NCI-H526 treated with DMSO at 0.1 percent for 48 hours (cell line): ENCODE measurements around the gene PRLR.
"Not testable (repeated sequence)": the region's sequence is repeated elsewhere in the genome, so short reads cannot be mapped to it uniquely, and the experiment has no call there.

Experiments used
- DNase-seq: peaks from one replicate; lab custom pipeline; 2025; lab: John Stamatoyannopoulos, UW

Gene PRLR

GRCh38 chr5:35230038-35230611, at the start of gene PRLR:
Gene PRLR, minus strand, starts transcription at chr5:35230487. Its CDS starts 140,867 bp downstream, at chr5:35089620.
- peak; percentile 39 for DNase-seq

DNA sequence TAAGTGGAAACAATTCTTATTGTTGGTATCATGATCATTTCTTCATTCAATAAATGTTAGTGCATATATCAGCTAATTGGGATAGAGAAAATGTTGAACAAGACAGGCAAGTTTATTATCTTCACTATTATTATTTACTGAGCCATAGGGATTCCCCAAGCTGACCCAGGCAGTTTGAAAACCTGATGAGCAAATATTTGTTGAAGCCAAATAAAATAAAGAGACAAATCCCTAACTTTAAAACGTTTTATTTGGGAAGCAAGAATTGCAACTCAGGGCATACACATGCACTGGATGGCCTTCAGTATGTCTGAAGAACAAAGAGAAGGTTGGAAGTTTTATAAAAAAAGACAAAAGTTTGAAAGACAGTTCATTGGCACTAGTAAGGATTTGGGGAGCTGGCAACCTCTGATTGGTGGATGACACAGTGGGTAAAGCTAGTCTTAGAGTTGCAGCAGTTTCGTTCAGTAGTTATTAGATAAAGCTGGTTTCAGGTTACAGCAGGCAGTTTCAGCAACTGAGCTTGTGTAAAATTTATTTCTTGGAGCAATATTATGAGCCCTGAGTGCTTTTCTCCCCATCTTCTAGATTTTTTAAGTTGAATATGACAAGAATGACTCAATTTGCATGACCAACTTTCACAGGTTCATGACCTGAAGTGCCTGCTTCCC, 44.7 kb upstream of the PRLR start:
- no peak for DNase-seq

- DNase-seq: no peak
Measured at GRCh38 chr5:35269006-35269405, 38.7 kb upstream of the PRLR start.

DNA sequence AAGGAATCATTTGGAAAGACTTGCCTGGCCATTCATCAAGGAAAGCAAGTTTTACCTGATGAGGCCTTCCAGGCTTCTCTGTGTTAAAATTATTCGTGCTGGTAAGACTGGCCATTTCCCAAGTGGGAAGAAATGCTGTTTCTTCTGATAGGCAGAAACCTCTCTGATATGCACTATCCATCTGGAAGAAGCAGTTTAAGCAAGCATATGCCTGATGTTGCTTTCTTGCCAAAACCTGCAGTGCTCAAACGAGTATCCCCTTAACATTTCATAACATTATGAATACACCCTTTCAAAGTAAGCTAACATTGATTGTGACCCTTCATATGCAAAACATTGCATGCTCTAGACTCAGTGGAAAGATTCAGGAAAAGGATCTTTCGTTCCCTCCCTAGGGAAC, 36.0 kb upstream of the PRLR start:
- DNase-seq: no peak

DNA sequence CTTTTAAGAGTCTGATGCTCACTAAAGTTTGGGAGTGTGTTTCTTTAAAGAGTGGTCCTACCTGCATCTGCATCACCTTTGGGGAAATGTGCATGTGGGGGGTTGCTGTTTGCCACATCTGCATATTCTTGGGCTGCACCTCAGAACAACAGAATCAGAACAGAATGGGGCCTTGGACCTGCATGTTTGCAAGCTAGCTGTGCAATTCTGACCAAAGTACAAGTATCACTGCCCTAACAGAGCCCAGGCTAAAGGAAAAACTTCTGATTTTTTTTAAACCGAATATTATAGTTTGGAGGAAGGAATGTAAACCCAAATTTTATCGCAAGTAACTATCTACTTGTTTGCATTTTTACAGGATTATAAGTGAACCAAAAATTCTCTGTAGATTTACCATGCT, 34.2 kb upstream of the PRLR start:
- no peak for DNase-seq

DNA sequence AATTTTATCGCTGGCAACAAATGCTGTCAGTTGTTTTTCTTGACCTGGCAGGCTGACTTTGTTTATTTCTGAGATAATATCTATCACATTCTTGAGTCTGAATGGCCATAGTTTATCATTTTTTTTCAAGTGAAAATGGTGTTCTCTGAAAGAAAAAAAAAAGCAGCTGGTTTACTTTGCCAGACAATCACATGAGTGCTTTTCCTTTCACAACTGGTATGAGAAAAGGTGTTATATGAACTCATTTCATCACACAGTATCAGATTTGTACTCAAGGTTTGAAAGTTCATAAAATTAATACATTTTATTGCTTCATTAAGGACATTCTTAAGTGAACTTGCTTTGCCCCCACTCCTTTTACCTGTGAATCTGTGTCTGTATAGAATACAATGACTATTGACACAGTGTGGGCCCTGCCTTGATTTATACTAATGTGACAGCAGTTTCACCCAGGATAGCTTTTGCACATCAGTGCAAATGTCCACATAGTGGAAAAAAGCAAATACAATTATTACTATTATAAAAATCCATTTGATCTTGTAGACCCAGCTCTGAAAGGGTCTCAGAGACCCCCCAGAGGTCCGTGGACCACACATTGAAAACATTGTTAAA, 33.1 kb upstream of the PRLR start:
- no peak for DNase-seq

- DNase-seq: no peak
Measured at GRCh38 chr5:35253582-35253981, 23.3 kb upstream of the PRLR start.

DNA sequence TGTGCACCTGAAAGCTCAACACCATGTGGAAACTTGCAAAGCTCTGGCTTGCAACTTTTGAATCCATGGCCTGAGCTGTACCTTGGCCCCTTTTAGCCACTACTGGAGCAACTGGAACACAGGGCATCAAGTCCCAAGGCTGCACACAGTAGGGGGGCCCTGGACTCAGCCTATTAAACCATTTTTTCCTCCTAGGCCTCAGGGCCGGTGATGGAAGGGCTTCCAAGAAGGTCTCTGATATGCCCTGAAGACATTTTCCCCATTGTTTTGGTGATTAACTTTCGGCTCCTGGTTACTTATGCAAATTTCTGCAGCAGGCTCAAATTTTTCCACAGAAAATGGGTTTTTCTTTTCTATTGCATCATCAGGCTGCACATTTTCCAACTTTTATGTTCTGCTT, 22.7 kb upstream of the PRLR start:
- no peak for DNase-seq

GRCh38 chr5:35248843-35249780, 18.8 kb upstream of the PRLR start:
- no peak for DNase-seq

- DNase-seq: no peak
Measured at GRCh38 chr5:35247648-35248034, 17.4 kb upstream of the PRLR start.

DNA sequence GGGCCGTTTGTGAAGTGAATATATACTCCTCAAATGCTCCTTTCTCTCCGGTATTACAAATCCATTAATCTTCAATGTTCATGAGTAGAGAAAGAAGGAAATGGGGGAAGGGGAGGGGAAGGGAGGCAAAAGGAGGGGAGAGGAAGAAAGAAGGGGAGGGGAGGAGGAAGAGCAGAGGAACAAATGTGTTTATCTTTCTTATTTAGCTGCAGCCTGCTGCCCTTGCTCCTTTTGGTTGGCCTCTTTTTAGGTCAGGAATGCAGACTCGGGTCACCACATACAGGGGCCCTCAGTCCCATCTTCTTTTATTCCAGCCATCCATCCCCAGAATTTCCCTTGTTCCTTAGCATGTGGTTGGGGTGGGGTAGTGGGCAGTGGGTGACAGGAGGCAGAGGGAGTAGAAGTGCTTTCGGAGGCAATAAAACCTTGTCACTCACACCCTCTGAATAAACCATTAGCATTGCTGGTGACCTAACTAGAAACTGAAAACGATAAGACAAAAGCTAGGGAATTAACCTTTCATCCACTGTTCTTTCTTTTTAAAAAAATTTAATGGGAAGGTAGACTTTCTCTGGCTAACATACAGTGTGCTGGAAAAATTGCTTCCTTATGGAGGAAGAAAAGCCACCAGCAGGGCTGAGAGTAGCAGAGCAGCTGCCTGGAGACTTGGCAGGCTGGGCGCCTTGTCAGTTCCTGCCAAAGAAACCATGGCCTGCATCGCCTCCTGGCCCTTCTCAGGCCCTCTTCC, 16.8 kb upstream of the PRLR start:
- no peak for DNase-seq

- no peak for DNase-seq
Measured at GRCh38 chr5:35246411-35246810, 16.1 kb upstream of the PRLR start.

DNA sequence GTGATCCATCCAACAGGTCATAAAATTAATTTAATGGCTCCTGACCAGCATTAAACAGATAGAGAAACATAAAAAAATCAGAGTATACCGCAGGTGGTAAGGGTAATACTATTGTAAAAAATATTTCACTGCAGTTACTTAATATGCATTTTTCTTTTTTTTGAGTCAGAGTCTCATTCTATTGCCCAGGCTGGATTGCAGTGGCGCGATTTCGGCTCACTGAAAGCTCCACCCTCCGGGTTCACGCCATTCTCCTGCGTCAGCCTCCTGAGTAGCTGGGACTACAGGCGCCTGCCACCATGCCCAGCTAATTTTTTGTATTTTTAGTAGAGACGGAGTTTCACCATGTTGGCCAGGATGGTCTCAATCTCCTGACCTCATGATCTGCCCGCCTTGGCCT, 15.1 kb upstream of the PRLR start:
- not testable (repeated sequence) for DNase-seq

DNA sequence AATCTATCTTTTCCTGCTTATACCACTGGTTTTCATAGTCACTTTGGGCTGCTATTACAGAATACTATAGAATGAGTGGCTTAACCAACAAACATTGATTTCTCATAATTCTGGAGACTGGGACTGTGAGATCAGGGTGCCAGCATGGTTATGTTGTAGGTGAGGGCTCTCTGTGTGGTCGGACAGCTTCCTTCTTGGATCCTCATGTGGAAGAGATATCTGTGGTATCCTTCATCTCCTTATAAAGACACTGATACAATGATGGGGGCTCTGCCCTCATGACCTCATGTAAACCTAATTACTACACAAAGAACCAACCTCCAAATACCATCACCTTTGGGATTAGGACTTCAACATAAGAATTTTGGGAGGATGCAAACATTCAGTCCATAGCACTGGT, 13.9 kb upstream of the PRLR start:
- no peak for DNase-seq

DNA sequence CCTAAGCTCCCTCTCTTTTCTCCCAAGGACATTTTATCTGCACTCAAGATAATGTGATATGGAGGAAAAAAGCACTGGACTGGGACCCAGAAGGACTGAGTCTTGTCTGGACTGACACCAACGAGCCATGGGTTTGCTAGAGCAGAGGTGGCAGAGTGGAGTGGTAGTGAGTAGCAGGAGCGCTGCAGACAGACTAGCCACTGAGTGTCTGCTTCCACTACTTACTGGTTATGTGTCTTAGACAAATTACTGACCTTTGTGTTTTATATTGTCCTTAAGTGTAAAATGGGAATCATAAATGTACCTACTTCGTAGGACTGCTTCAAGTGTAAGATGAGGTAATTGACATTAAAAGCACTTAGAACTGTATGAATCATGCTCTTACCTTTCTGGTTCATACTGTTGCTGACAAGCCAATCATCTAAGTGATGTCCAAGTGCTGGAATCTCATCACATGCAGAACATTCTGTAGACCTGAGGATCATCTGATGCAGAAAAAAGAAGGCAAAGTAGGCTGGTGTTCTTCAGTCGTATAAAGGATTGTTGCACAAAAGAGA, 12.5 kb upstream of the PRLR start:
- DNase-seq: no peak

DNA sequence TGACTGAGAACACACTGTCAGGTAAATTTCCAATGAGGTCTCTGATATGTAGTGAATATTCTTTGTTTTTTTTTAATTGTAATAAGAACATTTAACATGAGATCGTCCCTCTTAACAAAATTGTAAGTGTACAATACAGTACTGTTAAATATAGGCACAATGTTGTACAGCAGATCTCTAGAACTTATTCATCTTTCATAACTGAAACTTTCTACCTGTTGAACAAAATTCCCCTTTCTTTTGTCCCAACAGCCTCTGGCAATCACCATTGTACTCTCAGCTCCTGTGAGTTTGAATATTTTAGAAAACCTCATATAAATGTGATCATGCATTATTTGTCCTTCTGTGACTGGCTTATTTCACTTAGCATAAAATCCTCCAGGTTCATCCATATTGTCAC, 10.6 kb upstream of the PRLR start:
- no peak for DNase-seq

DNA sequence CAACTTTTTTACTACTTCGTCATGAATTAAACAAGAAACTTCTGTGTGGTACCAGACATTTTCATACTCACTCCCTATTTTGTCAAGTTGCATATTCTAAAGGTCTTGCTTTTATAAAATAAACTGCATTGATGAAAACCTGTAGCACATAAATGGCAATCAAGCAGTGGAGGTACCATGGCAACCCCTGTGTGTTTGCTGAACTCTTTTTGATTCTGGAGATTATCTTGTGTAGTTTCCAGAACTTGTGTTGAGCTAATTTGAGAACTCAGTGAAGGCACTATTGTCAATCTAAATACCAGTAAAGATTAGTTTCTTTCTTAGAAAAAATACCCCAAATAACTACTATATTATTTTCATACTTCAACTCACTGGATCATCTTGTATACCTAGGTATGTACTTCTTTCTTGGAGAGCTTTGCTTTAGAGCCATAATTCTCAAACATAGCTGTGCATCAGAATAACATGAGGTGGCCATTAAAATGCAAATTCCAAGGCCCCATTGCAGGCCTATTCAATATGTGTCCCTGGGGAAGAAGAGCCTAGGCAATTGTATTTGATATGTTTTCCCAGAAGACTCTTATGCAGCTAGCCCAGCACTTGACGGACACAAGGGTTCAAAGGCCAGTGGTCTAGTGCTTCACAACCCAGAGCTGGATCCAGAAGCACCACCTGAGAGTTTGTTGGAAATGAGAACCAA, 9.8 kb upstream of the PRLR start:
- DNase-seq: no peak

- no peak for DNase-seq
Measured at GRCh38 chr5:35239476-35239875, 9.2 kb upstream of the PRLR start.

GRCh38 chr5:35237580-35238376, 7.5 kb upstream of the PRLR start:
- peak; percentile 79 for DNase-seq

DNA sequence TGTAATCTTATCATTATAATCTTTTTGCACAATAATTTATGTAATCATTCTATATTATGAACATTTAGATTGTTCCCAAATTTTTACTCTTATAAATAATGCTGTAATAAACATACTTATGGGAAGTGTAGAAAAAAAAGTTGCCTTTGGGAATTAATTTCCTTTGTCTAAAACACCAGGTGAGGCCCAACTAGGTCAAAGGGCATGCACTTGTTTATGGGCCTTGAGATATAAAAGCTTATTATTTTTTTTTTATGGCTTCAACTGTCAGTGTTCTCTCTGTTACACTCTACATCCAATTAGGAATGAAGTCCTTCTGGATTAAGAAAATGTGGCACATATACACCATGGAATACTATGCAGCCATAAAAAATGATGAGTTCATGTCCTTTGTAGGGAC, 6.5 kb upstream of the PRLR start:
- no peak for DNase-seq
